HEK293 (cell line): ENCODE measurements around the gene SH2D4B.

ENCODE experiments used
- CTCF ChIP-seq: fragments of 450-650 bp; formaldehyde crosslinking; IDR thresholded peaks from 2 replicates; pipeline ENCODE4 v1.5.1; 2016; ENCODE audit warnings: missing biosample characterization, missing genetic modification characterization
- ZBTB21 ChIP-seq: fragments of 450-650 bp; formaldehyde crosslinking; IDR thresholded peaks from 2 replicates; pipeline ENCODE4 v1.5.1; 2017; ENCODE audit warnings: missing biosample characterization, missing genetic modification characterization
- ZNF202 ChIP-seq: fragments of 450-650 bp; formaldehyde crosslinking; IDR thresholded peaks from 2 replicates; pipeline ENCODE4 v1.5.1; 2016; ENCODE audit warnings: missing biosample characterization, missing genetic modification characterization, borderline replicate concordance
- ZNF658 ChIP-seq: fragments of 450-650 bp; formaldehyde crosslinking; IDR thresholded peaks from 2 replicates; pipeline ENCODE4; 2016; ENCODE audit warnings: missing biosample characterization, missing genetic modification characterization

- TF ChIP-seq ZBTB21 (tag by site-specific recombination): no peak
- no peak for TF ChIP-seq CTCF (tag by site-specific recombination)
- TF ChIP-seq ZNF202: no peak
- TF ChIP-seq ZNF658 (tag by site-specific recombination): no peak
Observed at GRCh38 chr10:80537736-80538480, at the start of gene SH2D4B.
